ENCODE results near the gene FCMR. TPM values are rescaled to one million over a fixed set of nuclear protein-coding genes. Genes with fewer than 3 reads are reported as not detected.

FCMR gene
- polyA plus RNA-seq, 4 donors = 0.99 to 2.8 (median 2.2) TPM

- no peak for DNase-seq (ENCODE audit: low read depth in 4 of 4, low spot score in 2 of 4)
Observed at GRCh38 chr1:206903687-206904086, 18.1 kb downstream of the FCMR start.

GRCh38 chr1:206902702-206903101, 19.0 kb downstream of the FCMR start:
- DNase-seq (ENCODE audit: low read depth in 4 of 4, low spot score in 2 of 4) = no peak

GRCh38 chr1:206901944-206902343, 19.8 kb downstream of the FCMR start:
- no peak for DNase-seq (ENCODE audit: low read depth in 4 of 4, low spot score in 2 of 4)

GRCh38 chr1:206900149-206900548, 21.6 kb downstream of the FCMR start:
- no peak for DNase-seq (ENCODE audit: low read depth in 4 of 4, low spot score in 2 of 4)

GRCh38 chr1:206899717-206900116, 22.0 kb downstream of the FCMR start:
- DNase-seq (ENCODE audit: low read depth in 4 of 4, low spot score in 2 of 4) = no peak

GRCh38 chr1:206898915-206899431, 22.8 kb downstream of the FCMR start:
- DNase-seq (ENCODE audit: low read depth in 4 of 4, low spot score in 2 of 4) = no peak

GRCh38 chr1:206898089-206898914, 23.4 kb downstream of the FCMR start:
- no peak for DNase-seq (ENCODE audit: low read depth in 4 of 4, low spot score in 2 of 4)

GRCh38 chr1:206897175-206897574, 24.6 kb downstream of the FCMR start, which contains the start of gene IL24:
Gene IL24 (plus strand): TSS chr1:206897443. CDS start chr1:206897833, 390 bp downstream.
- DNase-seq (ENCODE audit: low read depth in 4 of 4, low spot score in 2 of 4) = no peak

GRCh38 chr1:206896261-206896660, 25.5 kb downstream of the FCMR start:
- no peak for DNase-seq (ENCODE audit: low read depth in 4 of 4, low spot score in 2 of 4)

GRCh38 chr1:206895837-206896242, 25.9 kb downstream of the FCMR start:
- no peak for DNase-seq (ENCODE audit: low read depth in 4 of 4, low spot score in 2 of 4)

GRCh38 chr1:206895325-206895724, 26.4 kb downstream of the FCMR start:
- no peak for DNase-seq (ENCODE audit: low read depth in 4 of 4, low spot score in 2 of 4)

- no peak for DNase-seq (ENCODE audit: low read depth in 4 of 4, low spot score in 2 of 4)
Observed at GRCh38 chr1:206893380-206893779, 28.4 kb downstream of the FCMR start.

- no peak for DNase-seq (ENCODE audit: low read depth in 4 of 4, low spot score in 2 of 4)
Observed at GRCh38 chr1:206892351-206892984, 29.3 kb downstream of the FCMR start.

- no peak for DNase-seq (ENCODE audit: low read depth in 4 of 4, low spot score in 2 of 4)
Observed at GRCh38 chr1:206891412-206891811, 30.3 kb downstream of the FCMR start.

- no peak for DNase-seq (ENCODE audit: low read depth in 4 of 4, low spot score in 2 of 4)
Observed at GRCh38 chr1:206890125-206891060, 31.3 kb downstream of the FCMR start.

GRCh38 chr1:206887701-206888100, 34.0 kb downstream of the FCMR start:
- DNase-seq (ENCODE audit: low read depth in 4 of 4, low spot score in 2 of 4) = no peak

- DNase-seq (ENCODE audit: low read depth in 4 of 4, low spot score in 2 of 4) = no peak
Observed at GRCh38 chr1:206886831-206887230, 34.9 kb downstream of the FCMR start.

- no peak for DNase-seq (ENCODE audit: low read depth in 4 of 4, low spot score in 2 of 4)
Observed at GRCh38 chr1:206885341-206886060, 36.2 kb downstream of the FCMR start.

- no peak for DNase-seq (ENCODE audit: low read depth in 4 of 4, low spot score in 2 of 4)
Observed at GRCh38 chr1:206883876-206884275, 37.9 kb downstream of the FCMR start.

GRCh38 chr1:206883160-206883559, 38.6 kb downstream of the FCMR start:
- no peak for DNase-seq (ENCODE audit: low read depth in 4 of 4, low spot score in 2 of 4)

Measured in left renal cortex interstitium (tissue), 4 donors.